ENCODE results near the gene APC2. TPM values are rescaled to one million over a fixed set of nuclear protein-coding genes. Genes with fewer than 3 reads are reported as not detected.
A peak's percentile ranks its signal among the peaks of the same experiment; 100 is the strongest.

Gene APC2
- total RNA-seq, 1 experiment from 2014 or later, result 1.4 TPM

DNA sequence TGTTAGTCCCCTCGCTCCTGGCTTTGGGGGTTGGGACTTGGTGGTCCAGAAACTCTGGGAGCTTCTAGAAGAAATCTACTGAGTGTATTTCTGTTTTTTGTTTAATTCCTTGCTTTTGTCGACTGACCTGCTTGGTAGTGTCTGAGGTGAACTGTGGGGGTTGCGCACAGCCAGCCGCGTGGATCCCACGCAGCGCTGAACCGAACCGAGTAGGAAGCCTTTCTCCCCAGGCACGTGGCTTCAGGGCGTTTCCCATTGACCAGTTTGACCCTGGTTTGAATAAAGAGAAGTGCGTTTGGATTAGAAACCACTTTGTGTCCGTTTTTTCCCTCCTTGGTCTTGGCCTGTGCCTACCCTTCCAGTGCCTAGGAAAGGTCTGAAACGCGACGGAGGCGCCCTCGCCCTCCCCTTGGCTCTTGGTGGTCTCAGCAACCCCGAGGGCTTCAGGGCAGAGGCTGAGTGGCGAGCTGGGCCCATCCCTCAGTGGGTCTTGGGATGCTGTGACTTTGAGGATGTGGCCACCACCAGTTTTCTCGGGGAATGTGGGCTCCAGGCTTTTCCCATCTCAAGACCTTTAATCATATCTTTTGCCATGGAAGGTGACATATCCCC, 14.4 kb upstream of the APC2 start (continued):
- TF ChIP-seq, protein P1, sequence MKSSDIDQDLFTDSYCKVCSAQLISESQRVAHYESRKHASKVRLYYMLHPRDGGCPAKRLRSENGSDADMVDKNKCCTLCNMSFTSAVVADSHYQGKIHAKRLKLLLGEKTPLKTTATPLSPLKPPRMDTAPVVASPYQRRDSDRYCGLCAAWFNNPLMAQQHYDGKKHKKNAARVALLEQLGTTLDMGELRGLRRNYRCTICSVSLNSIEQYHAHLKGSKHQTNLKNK (CRISPR knock-in tag; IDR thresholded peaks at IDR 0.05), result no peak
- TF ChIP-seq FOXK1 (CRISPR knock-in tag; IDR thresholded peaks at IDR 0.05) (no peak), MXD4 (CRISPR knock-in tag; IDR thresholded peaks at IDR 0.05; ENCODE audit: borderline replicate concordance) (no peak), NR2C2 (CRISPR knock-in tag; IDR thresholded peaks at IDR 0.05) (no peak), NFATC4 (CRISPR knock-in tag; IDR thresholded peaks at IDR 0.05) (no peak)

DNA sequence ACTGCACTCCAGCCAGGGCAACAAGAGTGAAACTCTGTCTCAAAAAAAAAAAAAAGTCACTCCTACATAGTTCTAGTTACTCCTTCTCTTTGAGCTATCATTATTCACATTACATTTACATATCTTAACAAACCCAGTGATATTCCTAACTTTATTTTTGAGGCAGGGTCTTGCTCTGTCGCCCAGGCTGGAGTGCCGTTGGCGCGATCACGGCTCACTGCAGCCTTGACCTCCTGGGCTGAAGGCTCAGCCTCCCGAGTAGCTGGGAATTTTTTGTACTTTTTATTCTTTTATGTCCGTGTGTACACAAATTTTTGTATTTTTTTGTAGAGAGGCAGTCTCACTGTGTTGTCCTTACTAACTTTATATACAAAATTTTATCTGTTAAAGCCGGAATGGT, 12.3 kb upstream of the APC2 start:
- Mint-ChIP-seq H3K4me3 (peak overlapping the region; percentile 97), H3K9me3 (no peaks in the 10 kb centered on the region), H3K36me3 (peaks cover 48% of the 10 kb centered on the region), H3K27ac (peak overlapping the region; percentile 99), H3K27me3 (ENCODE audit: low read depth) (no peaks in the 10 kb centered on the region), H3K4me1 (peaks cover 19% of the 10 kb centered on the region)
- DNase-seq (ENCODE audit: low spot score) (no peak), ATAC-seq (no peak)
- CTCF ChIA-PET, result interaction anchor here (1.1 to 1.9 kb wide), 2 partner anchors 29 to 171 kb away, joined by 4 to 6 read pairs; no protein-coding TSS in a partner anchor
- TF ChIP-seq ZNF121 (CRISPR knock-in tag; IDR thresholded peaks at IDR 0.05) (peak; percentile 73; the same call in 1 of the 2 replicates), ATF1 (CRISPR knock-in tag; IDR thresholded peaks at IDR 0.05) (no peak)
- POLR2A ChIA-PET, result no interaction called here

DNA sequence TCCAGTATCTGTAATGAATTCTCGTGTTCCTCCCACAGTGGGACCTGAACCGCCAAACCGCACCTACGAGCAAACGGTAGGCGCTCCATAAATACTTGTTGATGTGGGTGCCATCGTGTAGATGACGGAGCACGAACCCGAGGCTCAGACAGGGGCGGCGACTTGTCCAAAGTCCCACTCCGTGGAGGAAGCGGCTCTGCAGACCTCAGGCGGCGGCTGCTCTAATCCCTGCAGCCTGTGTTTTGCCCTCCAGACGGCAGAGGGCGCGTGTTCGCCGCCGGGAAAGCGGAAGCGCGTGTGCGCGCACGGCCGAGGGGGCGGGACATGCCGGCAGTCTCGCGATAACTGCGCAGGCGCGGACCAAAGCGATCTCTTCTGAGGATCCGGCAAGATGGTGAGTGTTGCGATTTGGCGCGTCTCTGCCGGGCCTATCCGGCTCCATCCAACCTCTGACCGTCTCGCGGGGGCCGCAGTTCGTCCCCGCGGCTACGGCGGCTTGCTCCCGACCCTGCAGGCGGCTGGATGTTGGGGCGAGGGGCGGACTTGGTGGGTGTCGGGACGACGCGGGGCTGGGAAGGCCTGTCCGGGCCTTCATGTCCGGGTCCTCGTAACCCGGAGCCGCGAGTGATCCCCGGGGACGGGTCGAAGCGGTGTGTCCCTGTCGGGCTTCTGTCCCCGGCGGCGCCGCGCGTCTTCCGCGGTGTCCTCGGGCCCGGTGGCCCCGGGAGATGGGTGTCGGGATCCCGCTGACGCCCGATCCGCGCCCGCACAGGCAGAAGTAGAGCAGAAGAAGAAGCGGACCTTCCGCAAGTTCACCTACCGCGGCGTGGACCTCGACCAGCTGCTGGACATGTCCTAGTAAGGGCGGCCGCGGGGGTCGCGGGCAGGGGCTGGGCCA, 11.6 kb upstream of the APC2 start, which contains the start of gene RPS15:
Gene RPS15, plus strand, starts transcription at position 362 of the 898 bp plus-strand sequence. Its CDS starts 30 bp downstream, at position 392.
- H3K4me1 Mint-ChIP-seq, result peaks cover 21% of the 10 kb centered on the region
- H3K36me3 Mint-ChIP-seq, result peaks cover 44% of the 10 kb centered on the region
- POLR2A ChIA-PET, result no interaction called here
- CTCF ChIA-PET, result interaction anchor here (1.9 kb wide), 1 partner anchor 28 kb away, joined by 6 read pairs; no protein-coding TSS in a partner anchor
- DNase-seq (ENCODE audit: low spot score) (peak; percentile 95), ATAC-seq (peak; percentile 83)
- no peaks in the 10 kb centered on the region for H3K9me3 Mint-ChIP-seq
- H3K27me3 Mint-ChIP-seq (ENCODE audit: low read depth), result no peaks in the 10 kb centered on the region
- peak within 1 kb of the TSS; percentile 97 for H3K4me3 Mint-ChIP-seq
- peak within 1 kb of the TSS; percentile 99 for H3K27ac Mint-ChIP-seq
- TF ChIP-seq ZBTB21 (CRISPR knock-in tag; IDR thresholded peaks at IDR 0.05; ENCODE audit: borderline replicate concordance) (peak; percentile 90), NFYB (CRISPR knock-in tag; conservative IDR thresholded peaks at IDR 0.05; ENCODE audit: low read depth) (no peak; the same call in 1 of the 2 replicates), SOX15 (CRISPR knock-in tag; IDR thresholded peaks at IDR 0.05) (no peak), OVOL2 (CRISPR knock-in tag; IDR thresholded peaks at IDR 0.05; ENCODE audit: borderline replicate concordance) (no peak), ZNF317 (CRISPR knock-in tag; IDR thresholded peaks at IDR 0.05; ENCODE audit: borderline replicate concordance, low read depth) (peak; percentile 47; the same call in 1 of the 2 replicates), EMX1 (CRISPR knock-in tag; IDR thresholded peaks at IDR 0.05) (peak; percentile 80; the same call in 1 of the 2 replicates), KAT7 (CRISPR knock-in tag; IDR thresholded peaks at IDR 0.05; ENCODE audit: borderline replicate concordance) (peak; percentile 69; the same call in 1 of the 2 replicates), RORB (CRISPR knock-in tag; IDR thresholded peaks at IDR 0.05) (no peak), NR1H2 (CRISPR knock-in tag; IDR thresholded peaks at IDR 0.05) (no peak), GABPB1 (CRISPR knock-in tag; IDR thresholded peaks at IDR 0.05) (peak; percentile 90)
- TF ChIP-seq, protein P2, sequence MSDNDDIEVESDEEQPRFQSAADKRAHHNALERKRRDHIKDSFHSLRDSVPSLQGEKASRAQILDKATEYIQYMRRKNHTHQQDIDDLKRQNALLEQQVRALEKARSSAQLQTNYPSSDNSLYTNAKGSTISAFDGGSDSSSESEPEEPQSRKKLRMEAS (CRISPR knock-in tag; IDR thresholded peaks at IDR 0.05), result peak; percentile 94
- TF ChIP-seq, protein P3, sequence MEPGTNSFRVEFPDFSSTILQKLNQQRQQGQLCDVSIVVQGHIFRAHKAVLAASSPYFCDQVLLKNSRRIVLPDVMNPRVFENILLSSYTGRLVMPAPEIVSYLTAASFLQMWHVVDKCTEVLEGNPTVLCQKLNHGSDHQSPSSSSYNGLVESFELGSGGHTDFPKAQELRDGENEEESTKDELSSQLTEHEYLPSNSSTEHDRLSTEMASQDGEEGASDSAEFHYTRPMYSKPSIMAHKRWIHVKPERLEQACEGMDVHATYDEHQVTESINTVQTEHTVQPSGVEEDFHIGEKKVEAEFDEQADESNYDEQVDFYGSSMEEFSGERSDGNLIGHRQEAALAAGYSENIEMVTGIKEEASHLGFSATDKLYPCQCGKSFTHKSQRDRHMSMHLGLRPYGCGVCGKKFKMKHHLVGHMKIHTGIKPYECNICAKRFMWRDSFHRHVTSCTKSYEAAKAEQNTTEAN (CRISPR knock-in tag; IDR thresholded peaks at IDR 0.05), result peak; percentile 76
- TF ChIP-seq, protein P4, sequence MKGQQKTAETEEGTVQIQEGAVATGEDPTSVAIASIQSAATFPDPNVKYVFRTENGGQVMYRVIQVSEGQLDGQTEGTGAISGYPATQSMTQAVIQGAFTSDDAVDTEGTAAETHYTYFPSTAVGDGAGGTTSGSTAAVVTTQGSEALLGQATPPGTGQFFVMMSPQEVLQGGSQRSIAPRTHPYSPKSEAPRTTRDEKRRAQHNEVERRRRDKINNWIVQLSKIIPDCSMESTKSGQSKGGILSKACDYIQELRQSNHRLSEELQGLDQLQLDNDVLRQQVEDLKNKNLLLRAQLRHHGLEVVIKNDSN (CRISPR knock-in tag; IDR thresholded peaks at IDR 0.05), result peak; percentile 78
- TF ChIP-seq, protein P5, sequence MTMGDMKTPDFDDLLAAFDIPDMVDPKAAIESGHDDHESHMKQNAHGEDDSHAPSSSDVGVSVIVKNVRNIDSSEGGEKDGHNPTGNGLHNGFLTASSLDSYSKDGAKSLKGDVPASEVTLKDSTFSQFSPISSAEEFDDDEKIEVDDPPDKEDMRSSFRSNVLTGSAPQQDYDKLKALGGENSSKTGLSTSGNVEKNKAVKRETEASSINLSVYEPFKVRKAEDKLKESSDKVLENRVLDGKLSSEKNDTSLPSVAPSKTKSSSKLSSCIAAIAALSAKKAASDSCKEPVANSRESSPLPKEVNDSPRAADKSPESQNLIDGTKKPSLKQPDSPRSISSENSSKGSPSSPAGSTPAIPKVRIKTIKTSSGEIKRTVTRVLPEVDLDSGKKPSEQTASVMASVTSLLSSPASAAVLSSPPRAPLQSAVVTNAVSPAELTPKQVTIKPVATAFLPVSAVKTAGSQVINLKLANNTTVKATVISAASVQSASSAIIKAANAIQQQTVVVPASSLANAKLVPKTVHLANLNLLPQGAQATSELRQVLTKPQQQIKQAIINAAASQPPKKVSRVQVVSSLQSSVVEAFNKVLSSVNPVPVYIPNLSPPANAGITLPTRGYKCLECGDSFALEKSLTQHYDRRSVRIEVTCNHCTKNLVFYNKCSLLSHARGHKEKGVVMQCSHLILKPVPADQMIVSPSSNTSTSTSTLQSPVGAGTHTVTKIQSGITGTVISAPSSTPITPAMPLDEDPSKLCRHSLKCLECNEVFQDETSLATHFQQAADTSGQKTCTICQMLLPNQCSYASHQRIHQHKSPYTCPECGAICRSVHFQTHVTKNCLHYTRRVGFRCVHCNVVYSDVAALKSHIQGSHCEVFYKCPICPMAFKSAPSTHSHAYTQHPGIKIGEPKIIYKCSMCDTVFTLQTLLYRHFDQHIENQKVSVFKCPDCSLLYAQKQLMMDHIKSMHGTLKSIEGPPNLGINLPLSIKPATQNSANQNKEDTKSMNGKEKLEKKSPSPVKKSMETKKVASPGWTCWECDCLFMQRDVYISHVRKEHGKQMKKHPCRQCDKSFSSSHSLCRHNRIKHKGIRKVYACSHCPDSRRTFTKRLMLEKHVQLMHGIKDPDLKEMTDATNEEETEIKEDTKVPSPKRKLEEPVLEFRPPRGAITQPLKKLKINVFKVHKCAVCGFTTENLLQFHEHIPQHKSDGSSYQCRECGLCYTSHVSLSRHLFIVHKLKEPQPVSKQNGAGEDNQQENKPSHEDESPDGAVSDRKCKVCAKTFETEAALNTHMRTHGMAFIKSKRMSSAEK (CRISPR knock-in tag; IDR thresholded peaks at IDR 0.05; ENCODE audit: borderline replicate concordance), result no peak

All from WTC11 (cell line).